ENCODE data around the gene OSR1. TPM values are rescaled to one million over a fixed set of nuclear protein-coding genes. Genes with fewer than 3 reads are reported as not detected.

The OSR1 gene
- total and polyA plus RNA-seq, 10 of the 15 experiments (the other 5 are each of a cell fraction or from before 2014, with no cell fraction given) = not detected

GRCh38 chr2:19364014-19364413 is 5.6 kb upstream of the OSR1 start:
- Histone ChIP-seq H3K36me3 (ENCODE audit: control insufficient read depth in 2 of 2, insufficient read depth in 2 of 2, low read length in 1 of 2) (no peaks in the 10 kb centered on the region), H2AFZ (ENCODE audit: control insufficient read depth, low read depth, low read length) (no peak overlapping the region), H3K9me3 (replicated peaks; ENCODE audit: control insufficient read depth, insufficient read depth, low read length) (no peaks in the 10 kb centered on the region), H3K9ac (ENCODE audit: control insufficient read depth, insufficient read depth, low read length) (no peak overlapping the region), H3K4me3 (no peak overlapping the region), H4K20me1 (ENCODE audit: control insufficient read depth, insufficient read depth) (no peaks in the 10 kb centered on the region), H3K4me1 (ENCODE audit: control insufficient read depth, insufficient read depth, low read length) (peaks cover 6% of the 10 kb centered on the region; the same call in 1 of the 2 replicates), H3K27ac (ENCODE audit: control insufficient read depth, insufficient read depth) (no peak overlapping the region), H3K27me3 (replicated peaks in 1 of 2; ENCODE audit: control insufficient read depth in 2 of 2, insufficient read depth in 2 of 2, low read length in 1 of 2) (peaks cover 16 to 47% of the 10 kb centered on the region in 2 experiments), H3K79me2 (ENCODE audit: control insufficient read depth, insufficient read depth, low read length) (no peaks in the 10 kb centered on the region), H3K4me2 (ENCODE audit: control insufficient read depth, insufficient read depth) (no peak overlapping the region)
- FAIRE-seq = no peak
- DNase-seq (ENCODE audit: low read depth, low spot score) = no peak
- CTCF ChIA-PET = interaction anchor here (1.1 kb wide), 1 partner anchor 13 kb away, joined by 3 read pairs; no protein-coding TSS in a partner anchor
- POLR2A ChIA-PET = interaction anchor here (0.7 kb wide), 1 partner anchor 49 kb away, joined by 4 read pairs; no protein-coding TSS in a partner anchor
- SMC1A ChIA-PET (ENCODE audit: uncharacterized antibody, unreplicated experiment) = interaction anchor here (0.7 to 1.2 kb wide), 2 partner anchors 30 to 843 kb away, joined by 3 read pairs; no protein-coding TSS in a partner anchor
- no peak for TF ChIP-seq ATF7 (IDR thresholded peaks at IDR 0.05; ENCODE audit: low read depth)
- TF ChIP-seq HCFC1 (IDR thresholded peaks at IDR 0.05; ENCODE audit: low read length) = no peak
- TF ChIP-seq, protein P1, sequence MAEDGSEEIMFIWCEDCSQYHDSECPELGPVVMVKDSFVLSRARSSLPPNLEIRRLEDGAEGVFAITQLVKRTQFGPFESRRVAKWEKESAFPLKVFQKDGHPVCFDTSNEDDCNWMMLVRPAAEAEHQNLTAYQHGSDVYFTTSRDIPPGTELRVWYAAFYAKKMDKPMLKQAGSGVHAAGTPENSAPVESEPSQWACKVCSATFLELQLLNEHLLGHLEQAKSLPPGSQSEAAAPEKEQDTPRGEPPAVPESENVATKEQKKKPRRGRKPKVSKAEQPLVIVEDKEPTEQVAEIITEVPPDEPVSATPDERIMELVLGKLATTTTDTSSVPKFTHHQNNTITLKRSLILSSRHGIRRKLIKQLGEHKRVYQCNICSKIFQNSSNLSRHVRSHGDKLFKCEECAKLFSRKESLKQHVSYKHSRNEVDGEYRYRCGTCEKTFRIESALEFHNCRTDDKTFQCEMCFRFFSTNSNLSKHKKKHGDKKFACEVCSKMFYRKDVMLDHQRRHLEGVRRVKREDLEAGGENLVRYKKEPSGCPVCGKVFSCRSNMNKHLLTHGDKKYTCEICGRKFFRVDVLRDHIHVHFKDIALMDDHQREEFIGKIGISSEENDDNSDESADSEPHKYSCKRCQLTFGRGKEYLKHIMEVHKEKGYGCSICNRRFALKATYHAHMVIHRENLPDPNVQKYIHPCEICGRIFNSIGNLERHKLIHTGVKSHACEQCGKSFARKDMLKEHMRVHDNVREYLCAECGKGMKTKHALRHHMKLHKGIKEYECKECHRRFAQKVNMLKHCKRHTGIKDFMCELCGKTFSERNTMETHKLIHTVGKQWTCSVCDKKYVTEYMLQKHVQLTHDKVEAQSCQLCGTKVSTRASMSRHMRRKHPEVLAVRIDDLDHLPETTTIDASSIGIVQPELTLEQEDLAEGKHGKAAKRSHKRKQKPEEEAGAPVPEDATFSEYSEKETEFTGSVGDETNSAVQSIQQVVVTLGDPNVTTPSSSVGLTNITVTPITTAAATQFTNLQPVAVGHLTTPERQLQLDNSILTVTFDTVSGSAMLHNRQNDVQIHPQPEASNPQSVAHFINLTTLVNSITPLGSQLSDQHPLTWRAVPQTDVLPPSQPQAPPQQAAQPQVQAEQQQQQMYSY (CRISPR knock-in tag; IDR thresholded peaks at IDR 0.05) = no peak
- TF ChIP-seq SREBF2 (IDR thresholded peaks at IDR 0.05; ENCODE audit: low read length) = no peak
- TF ChIP-seq ZBTB40 (IDR thresholded peaks at IDR 0.05; ENCODE audit: borderline replicate concordance) = no peak
- TF ChIP-seq, protein P2, sequence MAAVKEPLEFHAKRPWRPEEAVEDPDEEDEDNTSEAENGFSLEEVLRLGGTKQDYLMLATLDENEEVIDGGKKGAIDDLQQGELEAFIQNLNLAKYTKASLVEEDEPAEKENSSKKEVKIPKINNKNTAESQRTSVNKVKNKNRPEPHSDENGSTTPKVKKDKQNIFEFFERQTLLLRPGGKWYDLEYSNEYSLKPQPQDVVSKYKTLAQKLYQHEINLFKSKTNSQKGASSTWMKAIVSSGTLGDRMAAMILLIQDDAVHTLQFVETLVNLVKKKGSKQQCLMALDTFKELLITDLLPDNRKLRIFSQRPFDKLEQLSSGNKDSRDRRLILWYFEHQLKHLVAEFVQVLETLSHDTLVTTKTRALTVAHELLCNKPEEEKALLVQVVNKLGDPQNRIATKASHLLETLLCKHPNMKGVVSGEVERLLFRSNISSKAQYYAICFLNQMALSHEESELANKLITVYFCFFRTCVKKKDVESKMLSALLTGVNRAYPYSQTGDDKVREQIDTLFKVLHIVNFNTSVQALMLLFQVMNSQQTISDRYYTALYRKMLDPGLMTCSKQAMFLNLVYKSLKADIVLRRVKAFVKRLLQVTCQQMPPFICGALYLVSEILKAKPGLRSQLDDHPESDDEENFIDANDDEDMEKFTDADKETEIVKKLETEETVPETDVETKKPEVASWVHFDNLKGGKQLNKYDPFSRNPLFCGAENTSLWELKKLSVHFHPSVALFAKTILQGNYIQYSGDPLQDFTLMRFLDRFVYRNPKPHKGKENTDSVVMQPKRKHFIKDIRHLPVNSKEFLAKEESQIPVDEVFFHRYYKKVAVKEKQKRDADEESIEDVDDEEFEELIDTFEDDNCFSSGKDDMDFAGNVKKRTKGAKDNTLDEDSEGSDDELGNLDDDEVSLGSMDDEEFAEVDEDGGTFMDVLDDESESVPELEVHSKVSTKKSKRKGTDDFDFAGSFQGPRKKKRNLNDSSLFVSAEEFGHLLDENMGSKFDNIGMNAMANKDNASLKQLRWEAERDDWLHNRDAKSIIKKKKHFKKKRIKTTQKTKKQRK (IDR thresholded peaks at IDR 0.05; ENCODE audit: low read depth, low read length) = no peak
- TF ChIP-seq RB1 (IDR thresholded peaks at IDR 0.05; ENCODE audit: borderline replicate concordance) = no peak
- no peak for TF ChIP-seq RCOR1 (conservative IDR thresholded peaks at IDR 0.05; ENCODE audit: low read depth, low read length)
- no peak for TF ChIP-seq FOXM1 (IDR thresholded peaks at IDR 0.05; ENCODE audit: low read depth, low read length)
- TF ChIP-seq SREBF1 (IDR thresholded peaks at IDR 0.05; ENCODE audit: low read length) = no peak
- TF ChIP-seq SMAD5 (IDR thresholded peaks at IDR 0.05; ENCODE audit: low read depth) = no peak
- no peak for TF ChIP-seq ETV6 (conservative IDR thresholded peaks at IDR 0.05 in 1 of 2, IDR thresholded peaks at IDR 0.05 in 1 of 2; ENCODE audit: borderline replicate concordance in 1 of 2, low read depth in 1 of 2)
- no peak for TF ChIP-seq RBBP5 (conservative IDR thresholded peaks at IDR 0.05)
- in situ Hi-C loops (cut with MboI) (loop anchor here (10.0 kb wide), 1 partner anchor 839 kb away; no protein-coding TSS in a partner anchor), intact Hi-C loops (cut with micrococcal nuclease; ENCODE audit: unreplicated experiment) (loop anchor here (5.0 kb wide), 2 partner anchors 498 to 842 kb away; no protein-coding TSS in a partner anchor)
- 24% methylated on average over 3 of the region's 3 CpGs for WGBS (ENCODE audit: insufficient coverage, insufficient replicate concordance, low lambda C conversion rate, missing lambda C conversion rate)
- no TSS peak for BruUV-seq (replicated peaks)
- no peak for ATAC-seq
- RAD21 ChIA-PET (ENCODE audit: unreplicated experiment) = no interaction called here
